ENCODE results near the gene NUMA1.

Gene NUMA1

DNA sequence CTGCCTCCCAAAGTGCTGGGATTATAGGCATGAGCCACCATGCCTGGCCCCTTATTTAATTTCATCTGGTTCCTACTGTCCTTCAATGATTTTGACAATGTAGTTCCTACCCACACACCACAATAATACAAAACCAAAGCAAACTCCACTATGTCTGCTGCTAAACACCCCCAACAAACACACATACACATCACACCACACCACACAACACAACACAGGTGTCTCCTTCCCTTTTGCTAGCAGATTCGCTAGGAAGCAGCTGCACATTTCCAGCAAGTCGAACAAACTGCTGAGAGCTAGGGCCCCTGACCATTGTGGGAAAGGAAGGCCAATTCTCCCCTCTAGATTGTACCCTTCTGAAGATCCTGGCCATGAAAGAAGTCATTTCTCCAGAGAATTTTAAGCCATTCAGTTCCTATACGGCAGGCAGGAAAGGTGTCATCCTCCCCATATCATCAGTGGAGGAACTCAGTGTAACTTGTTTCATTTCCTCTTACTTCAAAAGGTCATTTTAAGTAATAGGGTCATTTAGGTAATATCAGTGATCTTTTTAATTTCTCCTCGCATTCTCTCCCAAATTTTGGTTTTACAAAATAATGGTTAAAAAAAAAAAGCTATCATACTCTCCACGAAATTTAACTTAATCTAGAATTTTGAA is 18.5 kb downstream of the NUMA1 start:
- DNase-seq = no peak

DNA sequence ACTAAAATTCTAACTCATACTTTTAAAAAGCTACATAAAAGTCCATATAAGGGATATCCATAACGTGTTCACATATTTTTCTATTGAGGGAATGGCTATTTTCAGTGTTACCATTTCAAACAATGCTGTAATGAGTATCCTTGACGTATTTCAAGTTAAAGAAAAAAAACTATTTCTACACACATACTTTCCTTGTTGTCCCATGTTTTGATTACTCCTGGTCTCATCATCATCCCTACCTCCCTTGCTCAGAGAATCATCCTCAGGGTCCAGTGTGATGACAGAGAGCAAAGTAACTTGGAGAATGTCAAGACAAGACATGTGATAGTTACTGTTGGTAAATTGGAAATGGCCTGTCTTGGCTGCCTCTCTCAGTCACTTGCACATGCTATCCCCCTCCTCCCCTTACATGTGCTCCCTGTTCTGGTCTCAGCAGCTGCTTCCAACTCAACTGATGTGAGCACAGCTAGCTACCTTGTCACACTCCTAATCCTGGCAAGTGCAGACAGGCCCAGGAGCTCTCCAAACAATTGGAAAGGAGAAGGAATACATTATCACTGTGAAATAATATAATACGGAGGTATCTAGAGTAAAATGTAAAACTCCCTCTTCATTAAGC is 21.8 kb downstream of the NUMA1 start:
- no peak for DNase-seq

DNA sequence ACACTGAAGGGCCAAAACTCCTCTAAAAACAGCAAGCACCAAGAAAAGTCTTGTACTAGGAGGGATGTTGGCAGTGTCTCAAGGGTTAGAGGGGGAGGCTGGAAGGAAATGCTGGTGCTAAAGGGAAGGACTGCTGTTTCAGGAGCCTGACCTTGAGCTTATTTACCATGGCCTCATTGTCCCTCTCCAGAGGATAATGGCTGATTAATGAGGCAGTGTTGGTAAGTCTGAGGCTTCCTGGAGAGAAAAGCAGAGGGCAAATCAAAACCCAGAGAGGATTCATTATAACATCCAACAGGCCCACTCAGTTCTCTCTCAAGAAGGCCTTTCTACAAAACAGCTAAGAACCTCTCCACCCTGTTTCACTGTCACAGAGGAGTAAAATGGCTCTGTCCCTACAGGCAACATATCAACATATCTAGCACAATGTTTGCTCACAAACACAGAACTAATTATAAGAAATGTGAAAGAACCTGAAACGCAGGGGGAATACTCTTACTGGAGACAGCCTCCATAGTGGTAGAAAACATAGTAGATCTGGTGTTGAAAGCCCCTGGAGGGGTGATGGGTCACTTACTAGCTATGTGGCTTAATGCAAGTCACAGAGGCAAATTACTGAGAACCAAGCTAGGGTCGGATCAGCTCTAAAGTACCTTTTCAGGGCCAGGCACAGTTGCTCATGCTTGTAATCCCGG is 31.4 kb downstream of the NUMA1 start:
- DNase-seq = no peak

DNA sequence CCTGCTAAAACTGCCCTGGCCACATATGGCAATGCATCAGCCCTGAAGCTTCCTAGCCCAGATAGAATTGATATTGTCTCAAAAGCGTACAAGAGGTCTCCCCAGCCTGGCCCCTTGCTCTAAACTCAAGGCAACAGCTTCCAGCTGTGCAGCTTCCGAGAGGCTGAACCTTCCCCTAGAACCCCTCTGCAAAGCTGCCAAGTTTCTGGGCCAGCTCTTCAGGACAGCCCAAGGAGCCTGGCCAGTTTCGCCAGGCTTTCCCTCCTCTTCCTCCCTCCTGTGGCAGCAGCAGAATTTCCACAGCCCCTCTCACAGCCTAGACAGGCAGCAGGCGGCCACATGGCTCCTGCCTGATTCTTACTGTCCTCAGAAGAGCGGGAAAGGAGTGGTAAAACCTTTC is 34.5 kb downstream of the NUMA1 start:
- no peak for DNase-seq

DNA sequence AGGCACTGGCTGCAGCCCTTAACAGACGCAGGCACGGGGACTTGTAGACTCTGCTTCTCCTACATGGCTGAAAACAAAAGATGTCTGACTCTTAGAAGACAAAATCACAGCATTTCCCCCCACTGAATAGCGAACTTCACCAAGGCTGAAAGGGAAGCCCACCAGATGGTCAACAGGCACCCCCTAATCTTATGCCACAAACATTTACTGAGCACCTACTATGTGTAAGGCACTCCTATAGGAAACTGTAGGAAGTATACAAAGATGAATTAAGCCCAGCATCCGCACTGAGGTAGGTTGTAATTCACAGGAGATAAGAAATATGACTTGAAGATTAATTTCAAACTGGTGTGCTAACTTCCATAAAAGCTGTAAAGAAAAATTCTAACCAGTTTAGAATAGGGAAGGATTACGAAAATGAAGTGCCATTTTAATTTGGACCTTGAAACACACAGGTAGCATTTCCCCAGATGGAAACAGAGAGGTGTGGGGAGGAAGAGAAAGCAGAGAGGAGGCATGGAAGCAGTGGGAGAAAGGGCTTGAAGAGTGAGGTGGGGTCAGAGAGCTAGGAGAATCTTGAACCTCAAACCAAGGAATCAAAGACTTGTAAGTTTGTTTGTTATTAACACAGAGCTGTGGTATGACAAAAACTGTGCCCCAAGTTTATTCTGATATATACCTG is 38.1 kb downstream of the NUMA1 start:
- no peak for DNase-seq

DNA sequence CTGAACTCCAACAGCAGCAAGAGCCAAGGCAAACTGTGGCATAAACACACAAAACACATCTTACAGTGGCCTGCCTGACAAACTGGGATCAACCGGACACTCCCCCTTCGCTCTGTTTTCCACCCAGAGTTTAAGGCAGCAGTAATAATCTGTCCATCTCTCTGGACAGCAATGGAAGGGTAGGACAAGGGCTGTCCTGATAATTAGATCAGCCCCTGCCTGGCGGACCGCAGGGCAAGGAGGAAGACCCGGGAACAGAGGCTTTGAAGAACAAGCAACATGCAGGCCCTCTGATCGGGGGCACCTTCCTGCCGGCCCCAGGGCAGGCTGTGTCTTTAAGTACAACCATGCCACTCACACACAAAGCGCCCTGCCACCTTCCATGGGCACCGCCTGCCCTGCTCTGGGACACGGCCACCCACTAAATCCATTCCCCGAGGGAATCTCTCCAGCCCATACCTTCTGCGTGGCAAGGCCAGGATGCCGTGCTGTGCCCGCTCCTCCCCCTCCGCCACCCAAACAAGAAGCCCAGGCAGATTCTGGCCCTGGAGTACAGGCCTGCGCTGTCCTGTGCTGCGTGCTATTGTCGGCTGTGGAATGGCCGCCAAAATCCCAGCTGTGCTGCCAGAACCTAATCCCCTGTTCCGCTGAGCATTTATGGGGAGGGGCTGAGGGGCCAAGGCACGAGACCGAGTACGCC is 38.8 kb downstream of the NUMA1 start:
- peak; percentile 80 to 88 for DNase-seq

DNA sequence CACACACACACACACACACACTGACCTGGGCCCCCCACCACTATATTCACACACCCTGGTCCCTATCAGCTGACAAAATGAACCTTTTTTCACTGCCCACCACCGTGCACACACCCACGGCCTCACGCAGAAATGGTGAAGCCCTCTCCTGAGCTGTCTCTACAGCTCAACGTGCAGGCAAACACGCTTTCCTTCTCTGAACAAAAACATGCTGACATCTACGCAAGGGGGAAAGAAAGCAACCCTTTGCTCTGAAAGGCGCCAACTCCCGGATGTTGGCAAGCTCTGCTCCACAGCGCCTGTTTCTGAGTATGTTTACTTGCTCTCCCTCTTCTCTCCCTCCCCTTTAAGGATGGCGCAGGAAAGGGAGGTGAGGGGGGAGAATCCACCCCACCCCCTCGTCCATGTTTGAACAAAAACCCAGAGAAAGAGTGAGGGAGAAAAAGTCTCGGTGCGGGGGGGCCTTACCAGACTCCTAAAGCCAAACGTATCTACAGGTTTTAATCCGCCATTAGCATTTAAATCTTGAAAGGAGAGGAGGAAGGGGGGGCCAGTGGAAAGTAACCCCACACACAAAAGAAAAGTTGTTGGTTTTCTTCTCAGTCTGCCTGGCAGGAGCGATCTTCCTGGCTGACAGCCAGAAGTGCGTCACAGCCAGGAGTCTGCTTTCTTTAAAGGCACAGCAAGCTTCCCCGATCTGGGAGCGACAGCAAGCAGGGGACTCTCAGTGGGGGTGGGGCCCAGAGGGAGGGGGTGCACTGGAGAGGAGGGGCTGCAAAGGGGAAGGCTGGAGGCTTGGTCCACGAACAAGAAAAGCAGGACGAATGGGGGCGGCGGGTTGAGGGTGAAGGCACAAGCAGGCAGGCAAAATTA is 39.6 kb downstream of the NUMA1 start:
- peak; percentile 87 to 94 for DNase-seq

DNA sequence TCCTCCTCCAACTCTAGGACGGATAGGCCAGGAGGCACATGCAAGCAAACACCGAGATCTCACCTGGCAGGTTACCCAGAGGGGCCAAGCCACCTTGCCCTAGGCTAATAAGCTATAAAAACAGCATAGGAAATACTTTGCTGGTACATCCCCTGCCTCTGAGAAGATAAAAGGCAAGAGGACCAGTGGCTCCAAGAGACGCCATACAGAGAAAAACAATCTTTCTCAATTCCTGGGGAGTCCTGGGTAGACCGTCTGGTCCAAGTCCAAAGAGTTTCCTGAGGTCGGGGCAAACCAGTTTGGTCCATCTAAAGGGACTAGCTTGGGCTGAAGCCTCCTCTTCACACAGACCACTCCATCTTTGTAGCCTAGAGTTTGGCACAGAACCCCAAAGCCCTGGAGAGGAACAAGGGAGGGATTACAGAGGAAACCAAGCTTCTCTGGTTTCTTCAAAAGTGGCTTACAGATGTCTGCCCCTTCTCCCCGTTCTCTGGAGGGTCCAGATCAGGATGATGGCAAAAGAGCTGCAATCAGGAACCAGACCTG is 40.4 kb downstream of the NUMA1 start:
- no peak for DNase-seq

DNA sequence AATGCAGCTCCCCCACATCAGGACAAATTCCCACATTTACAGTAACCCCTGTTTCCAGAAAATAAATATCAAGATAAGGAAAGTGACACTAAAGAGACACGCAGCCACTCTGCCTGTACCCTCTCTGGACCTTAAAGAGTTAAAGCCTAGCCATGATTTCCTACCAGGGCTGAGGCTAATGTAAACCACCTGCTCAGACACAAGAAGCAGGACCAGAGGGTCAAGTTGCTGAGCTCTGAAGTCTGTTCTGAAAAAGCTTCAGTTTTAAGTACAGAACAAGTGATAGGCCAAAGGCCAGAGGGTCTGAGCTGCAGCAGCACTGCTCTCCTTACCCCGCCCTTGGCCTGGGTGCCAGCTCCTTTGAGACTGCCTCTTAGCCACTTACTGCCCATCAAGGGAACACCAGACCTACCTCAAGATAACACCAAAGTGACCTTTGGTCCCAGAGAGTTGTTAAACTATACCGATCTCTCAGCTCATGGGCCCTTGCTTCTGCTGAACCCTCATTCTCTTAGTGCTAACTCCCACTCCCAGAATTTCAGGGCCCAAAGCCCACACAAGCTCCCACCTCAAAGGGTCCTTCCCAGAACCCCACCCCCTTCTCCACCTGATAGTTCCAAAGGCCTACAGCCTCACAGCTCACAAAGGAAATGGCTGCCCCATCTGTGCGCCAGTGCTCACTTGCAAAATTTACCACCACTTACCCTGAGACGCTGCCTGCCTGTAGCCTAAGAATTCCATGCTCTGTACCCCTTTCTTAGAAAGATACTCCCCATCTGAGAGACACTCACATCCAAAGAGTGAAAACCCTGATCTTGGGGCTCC is 41.1 kb downstream of the NUMA1 start:
- no peak for DNase-seq

DNA sequence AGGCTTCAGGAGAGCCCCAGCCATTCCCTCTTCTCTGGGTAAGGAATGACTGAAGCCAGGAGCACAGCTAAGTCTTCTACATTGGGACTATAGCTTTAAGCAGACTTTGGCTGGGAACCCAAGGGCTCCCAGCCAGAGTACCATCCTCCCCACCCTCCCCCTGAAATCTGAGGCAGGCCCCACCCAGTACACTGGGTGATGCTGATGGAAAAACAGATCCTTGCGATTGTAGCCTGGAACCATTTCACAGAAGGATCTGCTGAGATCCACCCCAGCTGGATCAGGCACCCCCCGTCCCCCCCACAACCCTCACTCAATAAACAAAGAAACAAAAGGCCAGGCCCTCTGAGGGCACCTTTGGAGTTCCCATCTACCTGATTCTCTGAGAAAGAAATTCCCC is 41.9 kb downstream of the NUMA1 start:
- DNase-seq = peak; percentile 69 to 71

DNA sequence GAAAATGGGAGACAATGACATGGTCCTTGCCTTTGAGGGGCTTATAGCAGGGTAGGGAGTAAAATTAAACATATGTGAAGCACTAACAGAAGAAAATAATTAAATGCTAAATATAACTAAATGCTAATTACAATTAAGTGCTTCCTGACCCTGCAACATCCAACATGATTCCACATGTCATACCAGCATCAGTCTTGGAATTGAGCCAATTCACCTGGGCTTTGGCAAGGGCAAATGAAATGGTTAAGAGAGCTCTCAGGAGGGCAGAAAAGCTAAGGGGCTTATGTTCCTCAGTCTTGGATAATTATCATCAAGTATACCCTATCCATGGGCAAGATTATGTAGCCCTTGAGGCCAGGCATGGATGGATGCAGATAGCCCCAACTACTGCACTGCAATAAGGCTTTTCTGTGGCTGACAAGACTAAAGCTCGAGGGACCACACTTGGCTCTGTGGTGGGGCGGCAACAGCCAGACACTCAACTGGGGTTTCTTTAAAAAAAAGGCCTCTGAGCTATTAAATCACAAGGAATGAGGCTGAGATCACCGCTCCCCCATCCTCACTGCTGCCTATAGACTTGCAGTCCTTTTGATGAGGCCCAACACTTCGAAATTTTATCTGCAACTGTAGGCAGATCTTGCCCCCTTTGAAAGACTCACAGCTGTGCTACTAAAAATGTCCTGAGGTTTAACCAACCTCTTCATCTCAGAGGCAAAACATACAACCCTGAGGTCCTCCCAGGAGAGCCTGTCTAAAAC is 42.6 kb downstream of the NUMA1 start:
- DNase-seq = no peak

DNA sequence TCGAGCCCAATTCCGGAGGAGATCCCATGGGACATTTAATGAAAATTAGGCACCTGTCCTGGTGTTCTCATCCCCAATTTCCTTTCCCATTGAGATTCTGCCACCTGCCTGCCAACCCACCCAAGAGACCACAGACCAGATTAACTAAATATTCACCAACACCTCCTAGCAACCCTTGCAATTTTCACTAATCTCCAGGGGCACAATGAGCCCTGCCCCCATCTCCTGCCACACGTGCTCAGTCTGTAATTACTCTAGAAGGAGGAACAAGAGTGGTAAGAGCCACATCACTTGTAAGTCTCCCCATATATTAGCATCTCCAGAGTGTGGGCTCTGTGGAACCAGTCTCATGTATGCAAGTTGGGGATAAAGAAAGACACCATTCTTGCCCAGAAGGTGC is 43.7 kb downstream of the NUMA1 start:
- DNase-seq = no peak

DNA sequence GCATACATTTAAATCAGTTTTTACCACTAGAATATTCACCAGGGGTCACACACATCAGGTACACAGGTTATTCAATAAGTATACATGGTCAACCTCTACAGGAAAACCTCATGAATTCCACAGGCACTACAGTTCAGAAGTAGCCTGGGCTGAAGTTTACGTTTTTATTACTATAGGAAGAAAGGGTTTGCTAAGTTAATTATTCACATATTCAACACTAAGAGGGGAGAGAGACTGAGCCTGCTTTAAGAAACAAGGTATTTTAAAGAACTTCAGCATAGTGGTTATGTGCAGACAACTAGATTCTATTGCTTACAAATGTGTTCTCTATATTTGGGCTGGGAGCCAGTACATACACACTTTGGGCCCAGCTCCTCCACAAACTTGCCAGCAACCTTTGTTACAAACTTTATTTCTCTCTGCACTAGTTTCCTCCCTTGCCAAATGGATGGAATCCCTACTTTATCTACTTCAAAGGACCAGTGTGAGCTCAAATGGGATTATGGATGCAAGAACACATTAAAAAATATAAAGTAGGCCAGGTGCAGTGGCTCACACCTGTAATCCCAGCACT is 49.8 kb downstream of the NUMA1 start:
- no peak for DNase-seq

DNA sequence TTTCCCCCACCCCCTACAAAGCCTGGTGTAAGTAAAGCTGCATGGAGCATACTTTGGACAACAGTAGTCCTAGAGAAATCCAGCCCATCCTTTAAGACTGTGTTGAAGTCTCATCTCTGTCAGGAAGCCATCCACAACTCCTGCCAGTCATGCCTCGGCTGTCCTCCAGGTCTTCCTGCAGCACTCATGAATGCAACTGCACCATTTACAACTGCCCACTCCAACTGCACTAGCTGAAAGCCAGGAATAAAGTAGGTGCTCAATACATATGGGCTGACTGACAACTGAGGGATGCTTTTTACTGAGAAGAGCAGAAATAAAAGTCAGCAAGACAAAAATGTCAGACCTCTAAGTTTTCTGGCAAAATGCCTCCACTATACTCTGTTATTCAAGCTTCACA is 54.3 kb downstream of the NUMA1 start:
- DNase-seq = no peak

DNA sequence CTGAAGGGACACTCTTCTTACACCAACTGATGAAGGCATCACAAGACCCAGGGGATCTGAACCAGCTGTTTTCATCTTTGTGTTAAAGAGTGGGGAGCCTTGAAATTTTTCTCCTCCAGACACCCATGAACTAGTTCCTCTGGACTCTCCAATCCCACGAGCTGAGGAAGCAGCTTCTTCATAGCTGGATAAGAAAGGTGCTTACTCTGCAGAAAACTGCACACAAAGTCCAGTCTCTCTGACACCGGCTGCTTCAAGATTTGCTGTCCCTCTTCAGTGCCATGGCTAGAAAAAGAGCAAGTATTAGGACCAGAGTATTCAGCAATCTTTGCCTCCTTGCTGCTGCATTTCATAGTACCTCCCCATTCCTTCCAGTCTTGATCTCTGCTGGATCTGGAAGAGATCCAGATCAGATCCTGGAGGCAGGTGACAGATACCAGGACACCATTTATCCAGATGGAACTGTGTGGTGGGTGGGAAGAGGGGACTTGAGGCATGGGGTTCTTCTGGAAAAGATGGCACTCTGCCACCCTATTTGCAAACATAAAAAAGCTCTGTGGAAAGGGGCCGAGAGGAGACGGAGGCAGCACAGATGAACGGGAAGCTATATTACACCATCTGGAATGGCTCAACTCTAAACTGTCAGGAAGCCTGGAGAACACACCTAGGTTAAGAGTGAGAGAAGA is 56.1 kb downstream of the NUMA1 start:
- DNase-seq = no peak

DNA sequence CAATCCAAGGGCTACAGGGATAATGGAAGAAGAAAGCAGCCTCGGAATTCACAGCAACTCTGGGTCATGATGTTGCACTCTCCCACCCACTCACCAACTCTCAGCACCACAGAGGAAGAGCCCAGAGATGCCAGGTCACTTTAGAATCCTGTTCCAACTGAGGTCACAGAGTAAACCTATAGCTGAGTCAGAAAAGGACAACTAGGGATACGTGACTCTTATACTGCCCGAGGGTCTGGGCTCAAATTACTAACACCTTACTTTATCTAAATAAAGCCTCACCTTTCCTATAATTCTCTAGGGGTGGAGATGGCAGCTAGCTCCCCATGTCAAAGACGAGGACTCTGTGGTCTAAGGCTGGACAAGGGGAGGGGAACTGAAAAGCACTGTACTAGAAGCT is 57.0 kb downstream of the NUMA1 start:
- no peak for DNase-seq

DNA sequence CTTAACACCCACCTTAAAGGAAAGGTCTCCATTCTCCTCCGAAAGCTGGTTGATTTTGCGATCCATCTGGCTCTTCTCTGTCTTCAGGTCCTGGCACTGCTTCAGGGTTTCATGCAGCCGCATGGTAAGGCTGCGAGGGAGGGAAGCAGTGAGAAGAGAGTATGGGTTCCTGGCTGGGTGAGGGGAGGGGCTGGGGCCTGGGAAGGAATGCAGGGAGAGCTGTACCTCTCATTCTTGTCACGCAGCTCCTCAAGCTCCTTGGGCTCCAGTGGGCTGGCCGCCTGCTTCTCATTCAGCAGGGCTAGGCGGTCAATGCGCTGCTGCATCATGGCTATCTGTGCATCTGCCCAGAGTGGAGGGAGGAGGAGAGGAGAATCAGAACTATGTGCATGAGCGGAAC is 62.2 kb downstream of the NUMA1 start:
- DNase-seq = no peak

DNA sequence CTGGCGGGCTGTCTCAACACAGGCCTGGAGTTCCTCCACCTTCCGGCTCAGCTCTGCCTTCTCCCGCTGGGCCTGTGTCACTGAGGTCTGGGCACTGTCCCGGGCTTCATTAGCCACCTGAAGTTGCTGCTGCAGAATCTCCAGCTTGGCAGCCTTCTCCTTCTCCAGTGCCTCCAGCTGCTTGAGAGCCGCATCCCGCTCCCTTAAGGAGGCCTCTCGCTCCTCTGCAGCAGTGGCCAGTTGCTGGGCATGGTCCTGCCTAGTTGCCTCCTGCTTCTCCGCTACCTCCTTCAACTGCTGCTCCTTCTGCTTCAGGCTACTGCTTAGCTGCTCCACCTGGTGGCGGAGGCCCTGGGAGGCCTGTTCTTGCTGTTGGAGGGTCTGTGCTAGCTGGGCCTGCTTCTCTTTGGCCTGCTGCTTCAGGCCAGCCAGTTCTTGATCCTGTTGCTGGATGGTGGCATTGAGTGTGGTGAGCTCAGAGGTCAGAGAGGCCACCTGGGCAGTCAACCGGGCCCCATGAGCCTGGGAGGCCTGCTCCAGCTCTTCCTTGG is 64.8 kb downstream of the NUMA1 start:
- DNase-seq = no peak
